ENCODE data around the gene SIK3.

The SIK3 gene

DNA sequence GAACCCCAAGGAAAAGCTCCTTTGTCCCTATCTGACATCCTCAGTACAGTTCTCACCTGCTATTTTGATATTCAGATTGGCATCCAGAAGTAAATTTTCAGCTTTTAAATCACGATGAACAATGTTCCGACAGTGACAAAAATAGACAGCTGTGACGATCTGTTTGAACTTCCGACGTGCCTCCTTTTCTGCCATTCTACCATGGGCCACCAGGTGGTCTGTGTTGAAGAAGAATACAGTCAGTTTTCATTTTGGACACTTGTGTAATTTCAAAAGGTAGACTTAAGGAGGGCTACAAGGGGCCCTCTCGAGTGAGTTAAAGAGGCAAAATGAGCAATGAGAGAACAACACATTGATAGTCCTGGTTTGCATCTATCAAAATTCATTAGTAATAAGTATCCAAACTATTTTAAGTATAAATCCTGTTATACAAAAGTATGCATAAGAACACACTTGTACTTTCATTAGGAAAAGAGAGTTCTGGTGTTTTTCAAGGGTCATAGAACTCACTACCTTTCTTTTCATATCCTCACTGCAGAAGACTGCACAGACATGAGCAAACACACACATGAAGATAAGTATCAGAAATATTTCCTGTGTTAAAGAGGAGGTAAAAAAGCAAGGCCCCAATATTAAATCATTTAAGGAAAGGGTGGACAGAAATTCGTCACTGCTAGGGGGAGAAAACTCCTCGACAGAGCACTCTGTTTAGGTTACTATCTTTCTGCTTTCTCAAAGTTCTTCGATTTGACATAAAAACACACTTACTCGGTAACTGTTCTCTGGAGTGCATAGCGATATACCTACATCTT, 170.9 kb downstream of the SIK3 start:
- no peak for DNase-seq

DNA sequence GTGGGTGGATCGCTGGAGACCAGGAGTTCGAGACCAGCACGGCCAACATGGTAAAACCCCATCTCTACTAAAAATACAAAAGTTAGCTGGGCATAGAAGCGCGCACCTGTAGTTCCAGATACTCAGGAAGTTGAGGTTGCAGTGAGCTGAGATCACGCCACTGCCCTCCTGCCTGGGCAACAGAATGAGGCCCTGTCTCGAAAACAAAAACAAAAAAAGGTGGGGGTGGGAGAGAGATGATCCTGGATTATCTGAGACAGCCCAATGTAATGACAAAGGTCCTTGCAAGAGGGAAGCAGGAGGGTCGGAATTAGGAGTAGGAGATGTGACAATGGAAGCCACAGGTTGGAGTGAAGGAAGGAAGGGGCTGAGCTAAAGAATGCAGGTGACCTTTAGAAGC, 173.2 kb downstream of the SIK3 start:
- DNase-seq, result no peak

DNA sequence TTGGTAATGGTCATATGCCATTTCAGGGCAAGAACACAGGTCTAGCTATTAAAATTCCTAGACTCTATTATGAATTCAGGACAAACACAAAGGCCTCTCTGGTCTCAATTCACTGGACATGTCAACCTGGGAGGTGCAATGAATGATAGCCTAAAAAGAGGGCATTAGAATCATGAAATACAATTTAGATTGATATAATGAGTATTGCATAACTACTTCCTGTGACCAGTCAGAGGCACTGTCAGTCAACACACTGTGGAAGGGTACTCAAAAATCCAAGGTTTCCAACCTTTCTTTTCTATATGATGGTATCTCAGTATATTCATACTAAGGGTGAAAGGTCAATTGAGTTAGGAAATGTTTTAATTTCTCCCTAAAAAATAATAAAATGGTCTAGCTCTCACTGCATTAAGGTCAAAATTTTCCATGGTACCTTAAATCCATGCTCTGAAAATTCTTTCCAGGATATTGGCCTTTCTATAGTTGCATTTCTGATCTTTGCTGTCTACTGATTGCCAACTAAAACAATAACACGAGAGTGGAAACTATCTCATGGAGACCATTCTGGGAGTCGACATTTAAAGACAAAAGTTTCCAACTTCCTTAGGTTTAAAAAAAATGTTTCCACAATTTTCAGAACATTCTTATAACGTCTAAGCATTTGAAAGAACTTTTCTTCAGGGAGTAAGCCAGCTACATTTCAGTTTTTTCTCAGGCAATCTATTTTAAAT, 179.1 kb downstream of the SIK3 start:
- no peak for DNase-seq

DNA sequence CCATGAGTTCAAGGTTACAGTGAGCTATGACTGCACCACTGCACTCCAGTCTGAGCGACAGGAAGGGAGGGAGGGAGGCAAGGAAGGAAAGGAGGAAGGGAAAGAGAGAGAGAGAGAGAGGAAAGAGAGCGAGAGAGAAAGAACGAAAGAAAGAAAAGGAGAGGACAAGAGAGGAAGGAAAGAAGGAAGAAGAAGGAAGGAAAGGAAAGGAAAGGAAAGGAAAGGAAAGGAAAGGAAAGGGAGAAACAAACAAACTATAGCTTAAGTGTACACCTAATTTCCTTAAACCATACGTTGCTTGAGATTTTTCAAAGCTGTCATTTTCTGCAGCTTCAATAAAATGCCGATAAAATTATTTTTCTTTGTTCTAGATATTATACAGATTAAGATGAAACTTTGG, 180.6 kb downstream of the SIK3 start:
- no peak for DNase-seq

DNA sequence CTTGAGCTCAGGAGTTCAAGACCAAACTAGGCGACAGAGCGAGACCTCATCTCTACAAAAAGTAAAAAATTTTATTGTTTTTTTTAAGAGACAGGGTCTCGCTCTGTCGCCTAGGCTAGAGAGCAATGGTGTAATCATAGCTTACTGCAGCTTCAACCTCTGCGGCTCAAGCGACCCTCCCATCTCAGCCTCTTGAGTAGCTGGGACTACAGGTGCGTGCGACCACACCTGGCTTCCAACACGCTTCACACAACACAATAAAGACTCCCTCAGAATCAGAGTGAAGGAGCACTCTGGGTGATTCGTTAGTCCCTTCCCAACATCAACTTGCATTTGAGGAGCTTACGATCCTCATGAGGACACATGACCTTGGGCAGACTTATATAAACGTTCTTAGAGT, 181.3 kb downstream of the SIK3 start:
- DNase-seq, result no peak

DNA sequence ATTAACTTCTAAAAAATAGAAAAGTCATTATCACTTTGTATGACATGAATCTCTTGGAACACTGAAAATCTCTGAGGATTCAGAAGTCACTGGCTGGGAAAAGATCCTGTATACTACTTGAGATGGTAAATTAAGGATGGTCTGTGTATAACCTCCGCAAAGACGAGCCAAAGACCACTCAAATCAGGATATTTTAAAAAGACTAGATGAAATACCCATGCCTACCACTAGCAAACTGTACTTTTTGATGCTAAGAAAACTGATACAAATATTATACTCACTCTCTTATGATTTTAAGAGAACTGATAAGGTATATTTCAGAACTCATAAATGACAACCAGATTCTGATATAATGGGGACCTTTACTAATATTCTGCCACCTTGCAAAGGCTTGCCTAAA, 182.2 kb downstream of the SIK3 start:
- DNase-seq, result no peak

DNA sequence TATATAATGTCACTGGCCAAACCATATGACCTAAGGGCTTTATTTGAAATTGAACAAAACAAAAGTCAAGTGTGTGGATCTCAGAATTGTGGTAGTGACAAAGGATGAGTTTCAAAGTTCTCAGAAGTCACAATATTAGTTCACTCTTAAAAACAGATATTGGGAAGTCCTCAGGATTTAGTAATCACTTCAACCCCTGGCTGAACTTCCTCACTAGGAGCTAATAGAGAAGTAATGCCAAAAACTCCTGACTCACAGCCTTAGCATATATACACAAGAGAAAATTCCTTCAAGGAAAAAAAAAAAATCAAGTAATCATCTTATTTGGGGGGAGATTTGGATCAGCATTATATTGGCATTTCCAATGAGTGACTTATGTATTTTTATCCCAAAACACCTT, 185.2 kb downstream of the SIK3 start:
- no peak for DNase-seq

DNA sequence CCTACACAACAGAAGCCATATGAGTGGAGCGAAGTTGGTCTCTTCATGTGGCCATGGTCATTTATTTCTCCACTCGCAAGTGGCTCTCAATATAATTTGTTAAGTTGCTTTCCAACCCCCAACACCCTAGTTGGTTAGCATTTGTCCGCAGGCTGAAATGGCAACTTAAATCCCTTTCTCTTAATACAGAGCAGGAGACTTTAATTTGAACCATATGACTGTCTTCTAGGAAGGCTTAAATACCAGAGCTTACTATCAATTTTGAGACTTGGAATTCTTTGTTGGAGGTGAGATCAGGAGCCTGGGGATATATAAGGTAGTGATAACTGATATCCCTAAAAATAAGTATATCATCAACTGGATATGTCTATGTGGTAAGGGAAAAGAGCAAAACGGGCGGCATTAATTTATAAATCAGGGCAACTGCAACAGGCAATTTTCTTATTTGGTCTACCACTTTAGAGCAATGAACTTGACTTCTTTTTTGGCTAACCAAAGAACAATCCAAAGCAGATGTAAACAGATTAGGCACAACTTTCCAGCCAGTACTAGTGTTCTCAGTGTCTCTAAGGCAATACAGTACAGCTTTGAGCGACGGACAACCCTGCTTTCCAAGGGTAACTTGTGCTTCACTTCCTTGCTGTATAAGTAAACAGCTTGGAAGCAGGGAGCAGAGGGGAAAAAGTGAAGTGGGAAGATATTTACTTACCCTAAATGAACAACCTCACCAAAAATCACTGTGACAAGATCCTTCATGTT, 186.1 kb downstream of the SIK3 start:
- DNase-seq, result no peak

DNA sequence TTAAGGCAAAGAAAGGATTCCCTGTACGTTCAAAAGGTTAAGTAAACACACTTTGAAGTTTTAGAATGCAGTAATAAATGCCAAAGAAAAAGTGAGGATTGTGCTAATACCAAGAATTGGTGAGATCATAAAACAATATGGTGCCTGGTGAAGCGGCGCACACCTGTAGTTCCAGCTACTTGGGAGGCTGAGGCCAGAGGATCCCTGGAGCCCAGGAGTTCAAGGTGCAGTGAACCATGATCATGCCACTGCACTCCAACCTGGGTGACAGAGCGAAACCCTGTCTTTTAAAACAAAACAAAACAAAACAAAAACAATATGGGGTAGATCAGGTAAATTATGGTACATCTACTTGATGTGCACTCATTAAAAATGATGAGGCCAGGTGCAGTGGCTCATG, 187.4 kb downstream of the SIK3 start:
- DNase-seq, result no peak

DNA sequence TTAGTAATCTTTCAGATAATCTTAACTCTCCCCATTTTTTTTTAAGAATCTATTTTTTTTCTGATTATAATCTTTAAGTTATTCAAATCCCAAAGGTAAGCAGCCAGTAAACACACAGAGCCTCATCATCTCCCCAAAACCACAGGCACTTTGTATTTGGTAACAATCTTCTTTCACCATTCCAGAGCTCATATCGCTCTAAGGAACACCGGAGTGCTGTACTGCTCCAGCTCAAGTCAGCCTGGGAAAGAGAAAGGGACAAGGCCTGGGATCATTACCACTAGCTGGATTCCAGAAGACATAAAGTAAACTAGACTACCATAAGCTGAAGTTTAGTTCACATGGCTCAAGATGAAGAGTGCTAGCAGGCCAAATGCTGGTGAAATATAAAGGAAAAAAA, 187.8 kb downstream of the SIK3 start:
- no peak for DNase-seq

DNA sequence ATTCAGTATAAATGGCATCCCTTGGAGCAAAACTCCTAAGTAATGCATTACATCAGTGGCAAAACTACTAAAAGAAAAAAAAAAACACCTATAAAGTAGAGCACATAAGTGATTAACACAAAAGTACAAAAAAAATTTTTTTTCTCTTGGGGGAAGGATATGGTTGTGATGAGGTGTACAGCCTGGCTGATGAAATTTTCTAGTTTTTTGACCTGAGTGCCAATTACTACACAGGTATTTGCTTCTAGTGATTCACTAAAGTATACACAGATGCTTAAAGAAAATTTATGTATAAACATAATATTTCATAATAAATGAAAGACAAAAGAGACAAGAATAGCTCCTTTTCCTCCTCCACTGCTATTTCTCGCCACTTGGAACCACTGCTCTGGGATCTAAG, 189.0 kb downstream of the SIK3 start:
- DNase-seq, result no peak

DNA sequence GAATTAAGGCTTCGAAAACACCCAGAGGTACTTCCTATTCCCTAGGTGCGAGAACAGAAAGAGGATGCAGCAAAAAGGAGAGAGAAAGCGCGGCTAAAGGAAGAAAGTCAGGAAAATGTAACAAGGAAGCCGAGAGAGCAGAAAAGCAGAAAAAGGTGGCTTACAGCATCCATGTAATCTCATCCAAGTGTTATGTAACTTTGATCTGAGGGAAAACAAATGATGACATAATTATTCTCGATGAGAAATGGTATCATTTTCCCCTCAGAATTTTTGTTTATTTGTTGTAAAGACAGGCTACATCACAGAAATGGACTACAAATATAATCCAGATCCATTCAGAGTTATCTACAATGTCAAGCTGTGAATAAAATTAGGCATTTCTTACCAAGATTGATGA, 191.7 kb downstream of the SIK3 start:
- no peak for DNase-seq

DNA sequence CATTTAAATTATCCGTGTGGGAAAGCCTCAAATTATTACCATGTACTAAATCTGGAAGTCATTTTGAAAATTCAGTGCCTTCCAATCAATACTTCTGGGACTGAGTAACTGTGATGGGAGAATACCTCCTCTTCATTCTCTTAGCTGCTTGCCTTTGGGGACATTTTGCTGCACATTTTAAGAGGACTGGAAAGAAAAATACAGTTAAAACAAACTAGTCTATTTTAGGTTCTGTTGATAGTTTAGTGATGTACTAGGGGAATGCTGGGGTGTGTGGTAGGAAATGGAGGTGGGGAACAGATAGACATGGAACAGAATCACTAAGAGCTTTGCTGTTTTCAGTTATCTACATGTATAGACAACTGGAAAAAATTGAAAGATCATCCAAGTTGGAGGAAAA, 195.1 kb downstream of the SIK3 start:
- DNase-seq, result no peak

DNA sequence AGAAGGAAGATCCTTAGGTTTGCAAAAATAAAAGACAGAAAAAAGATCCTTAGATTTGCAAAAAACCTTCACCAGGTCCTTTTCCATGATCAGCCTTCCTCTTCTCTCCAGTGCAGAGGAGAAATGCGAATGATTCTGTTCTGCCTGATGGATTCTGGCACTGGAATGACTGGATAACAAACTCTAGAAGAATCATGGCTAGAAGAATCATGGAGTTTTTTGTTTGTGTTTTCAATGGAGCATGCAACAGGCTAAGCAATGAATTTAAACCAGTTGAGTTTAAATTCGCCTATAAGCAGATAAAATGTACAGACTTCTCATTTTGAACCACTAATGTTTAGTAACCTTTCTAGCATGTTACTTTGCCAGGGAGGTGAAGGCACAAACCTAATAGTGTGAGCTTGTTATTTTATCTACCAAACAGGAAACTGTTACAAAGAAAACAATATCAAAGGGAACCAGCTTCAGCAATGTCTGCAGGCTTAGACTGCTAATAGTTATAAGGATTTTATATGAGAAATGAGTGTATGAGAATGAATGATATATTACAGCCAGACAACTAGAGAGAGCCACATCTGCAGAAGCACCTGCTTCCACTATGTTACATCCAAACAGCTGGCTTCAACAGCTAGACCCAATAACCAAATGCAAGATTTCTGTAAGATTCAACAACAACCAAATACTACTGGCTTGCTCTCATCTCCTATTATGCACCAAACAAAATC, 196.1 kb downstream of the SIK3 start:
- no peak for DNase-seq

DNA sequence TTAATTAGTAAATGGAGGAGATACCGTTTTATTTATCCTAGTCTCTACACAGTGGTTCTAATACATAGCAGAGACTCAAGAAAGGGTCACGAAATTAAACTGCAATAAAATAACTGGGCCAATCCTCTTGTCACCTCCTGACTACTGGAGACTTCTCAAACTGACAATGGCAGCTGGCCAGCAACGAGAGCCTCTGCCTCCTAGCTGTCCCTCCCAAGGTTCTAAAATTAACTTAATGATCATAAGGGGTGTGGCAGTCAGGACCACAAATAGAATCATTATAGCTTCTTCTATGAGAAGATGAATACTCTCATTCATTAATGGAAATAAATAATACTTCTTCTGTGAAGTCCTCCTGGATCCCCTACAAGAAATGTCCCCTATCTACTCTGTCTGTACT, 197.0 kb downstream of the SIK3 start:
- DNase-seq, result no peak

DNA sequence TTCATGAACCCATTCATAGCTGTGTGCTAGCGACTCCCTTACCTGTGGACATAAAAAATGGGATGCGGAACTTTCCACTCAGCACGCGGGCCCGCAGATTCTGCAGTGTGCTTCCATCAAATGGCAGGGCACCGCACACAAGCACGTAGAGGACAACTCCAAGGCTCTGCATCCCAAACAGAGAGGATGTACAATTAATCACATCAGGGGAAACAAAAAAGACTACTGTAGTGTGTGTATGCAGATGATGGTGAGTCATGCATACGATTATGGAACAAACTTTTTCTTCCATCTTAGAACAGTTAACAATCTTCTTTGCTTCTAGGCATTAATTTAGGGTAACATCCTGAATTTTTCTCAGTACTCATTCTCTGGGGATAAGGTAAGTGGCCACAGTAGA, 202.0 kb downstream of the SIK3 start:
- DNase-seq, result no peak

DNA sequence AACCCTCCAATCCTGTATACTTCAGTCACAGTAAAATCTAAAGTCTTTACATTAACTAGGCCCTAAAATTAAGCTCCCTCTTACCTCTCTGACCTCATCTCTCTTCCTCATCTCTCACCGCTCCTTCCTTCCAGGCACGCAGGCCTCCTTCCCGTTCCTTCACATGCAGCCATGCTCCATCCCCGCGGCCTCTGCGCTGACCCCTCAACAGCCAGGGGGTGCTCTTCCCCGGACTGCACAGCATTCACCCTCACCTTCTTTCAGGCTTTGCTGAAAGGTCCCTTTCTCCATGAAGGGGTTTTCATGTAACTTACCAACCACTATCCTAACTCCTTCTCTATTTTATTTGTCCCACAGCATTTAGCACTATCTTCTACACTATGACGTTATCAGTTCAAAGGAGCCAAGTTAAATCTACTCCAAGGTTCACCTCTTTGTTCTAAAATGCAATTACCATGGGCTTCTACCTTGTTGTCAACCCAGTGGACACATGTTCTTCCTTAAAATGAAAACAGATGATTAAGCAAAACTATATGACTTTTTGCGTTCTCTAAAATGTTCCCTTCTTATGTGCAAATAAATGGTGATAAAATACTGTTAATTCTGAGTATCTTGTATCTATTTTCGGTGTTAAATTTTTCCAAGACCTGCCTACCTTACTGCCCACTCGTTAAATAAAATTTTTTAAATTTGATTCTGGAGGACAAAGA, 203.0 kb downstream of the SIK3 start:
- DNase-seq, result no peak

DNA sequence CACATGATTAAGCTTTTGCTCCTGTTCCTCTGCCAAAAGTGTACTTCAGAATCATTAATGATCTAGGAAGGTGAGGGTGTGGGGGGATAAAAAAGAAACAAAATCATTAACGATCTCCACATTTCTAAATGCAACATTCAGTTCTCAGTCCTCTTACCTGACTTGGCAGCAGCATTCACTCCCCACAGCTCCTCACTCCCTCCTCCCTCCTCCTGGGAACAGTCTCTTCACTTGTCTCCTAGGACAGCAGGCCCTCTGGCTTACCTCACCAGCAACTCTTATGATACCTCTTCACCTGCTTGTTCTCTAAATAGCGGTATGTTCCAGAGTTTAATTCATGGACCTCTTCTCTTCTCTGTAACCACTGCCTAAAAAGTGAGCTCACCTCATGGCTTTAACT, 204.3 kb downstream of the SIK3 start:
- no peak for DNase-seq

DNA sequence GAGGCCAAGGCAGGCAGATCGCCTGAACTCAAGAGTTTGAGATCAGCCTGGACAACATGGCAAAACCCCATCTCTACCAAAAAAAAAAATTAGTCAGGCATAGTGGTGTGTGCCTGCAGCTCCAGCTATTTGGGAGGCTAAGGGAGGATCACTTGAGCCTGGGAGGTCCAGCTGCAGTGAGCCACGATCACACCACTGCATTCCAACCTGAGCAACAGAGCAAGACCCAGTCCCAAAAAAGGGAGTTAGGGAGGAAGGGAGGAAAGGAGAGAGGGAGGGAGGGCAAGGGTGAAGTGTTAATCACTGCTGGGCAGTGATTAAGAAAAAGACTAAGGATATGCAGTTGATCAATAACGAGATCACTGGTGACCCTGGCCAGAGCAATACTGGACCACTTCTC, 204.8 kb downstream of the SIK3 start:
- DNase-seq, result no peak

DNA sequence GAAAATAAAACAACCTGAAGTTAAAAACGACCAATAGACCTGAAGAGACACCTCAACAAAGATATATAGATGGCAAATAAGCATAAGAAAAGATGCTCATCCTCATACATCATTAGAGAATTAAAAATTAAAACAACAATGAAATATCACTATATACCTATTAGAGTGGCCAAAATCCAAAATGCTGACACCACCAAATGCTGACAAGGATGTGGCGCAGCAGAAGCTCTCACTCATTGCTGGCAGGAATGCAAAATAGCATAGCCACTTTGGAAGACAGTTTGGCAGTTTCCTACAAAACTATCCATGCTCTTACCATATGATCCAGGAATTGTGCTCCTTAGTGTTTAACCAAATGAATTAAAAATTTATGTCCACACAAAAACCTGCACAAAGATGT, 205.9 kb downstream of the SIK3 start:
- DNase-seq, result no peak

DNA sequence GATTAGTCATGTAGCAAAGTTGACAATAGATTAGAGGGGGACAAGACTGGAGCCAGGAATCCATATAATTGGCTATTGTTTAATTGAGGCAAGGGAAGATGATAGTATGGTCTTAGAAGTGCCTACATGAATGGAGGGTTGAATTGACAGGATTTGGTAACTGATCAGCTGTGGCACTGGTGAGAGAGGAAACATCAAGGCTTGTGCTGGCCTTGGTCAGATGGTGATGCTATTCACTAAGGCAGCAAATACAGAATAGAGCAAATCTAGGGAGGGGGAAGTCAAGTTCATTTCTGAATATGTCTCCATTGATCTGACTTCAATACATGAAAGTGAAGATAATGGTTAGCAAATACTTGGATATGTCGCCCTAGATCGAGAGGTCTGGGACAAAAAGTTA, 206.5 kb downstream of the SIK3 start:
- DNase-seq, result no peak

DNA sequence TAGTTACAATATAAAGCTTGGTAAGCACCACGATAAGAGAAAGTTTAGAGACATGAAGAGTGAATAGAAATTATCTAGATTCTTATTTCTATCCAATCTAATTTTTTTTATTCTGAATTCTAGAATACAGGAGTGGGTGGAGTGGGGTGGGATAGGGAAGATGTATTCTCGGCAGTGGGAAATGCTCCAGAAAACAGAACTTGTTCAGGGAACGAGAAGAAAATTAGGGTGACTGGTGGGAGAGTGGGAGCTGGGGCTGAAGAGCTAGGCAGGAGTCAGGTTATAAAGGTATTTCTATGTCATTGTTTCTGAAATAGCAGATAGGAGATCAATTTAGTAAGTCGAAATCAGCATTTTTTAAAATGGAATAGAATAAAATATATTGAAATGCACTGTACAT, 207.6 kb downstream of the SIK3 start:
- no peak for DNase-seq

DNA sequence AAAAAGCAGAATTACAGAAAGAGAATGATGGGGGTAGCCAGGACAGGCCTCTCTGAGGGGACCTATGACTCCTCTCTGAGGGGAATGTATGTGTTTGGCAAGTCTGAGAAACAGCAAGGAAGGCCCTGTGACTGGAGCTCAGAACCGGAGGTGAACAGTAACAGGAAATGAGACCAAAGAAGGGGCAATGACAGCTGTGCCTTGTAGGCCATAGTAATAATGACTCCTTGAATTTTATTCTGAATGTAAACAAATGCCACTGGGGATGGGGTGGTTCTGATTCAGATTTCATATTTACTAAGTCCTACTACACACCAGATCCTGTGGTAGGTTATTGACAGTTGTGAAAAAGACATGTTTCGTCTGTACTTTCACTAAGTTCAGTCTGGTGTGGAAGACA, 208.0 kb downstream of the SIK3 start:
- DNase-seq, result no peak

Measured in NCI-H510A (cell line).